NCI-H146 treated with DMSO at 0.1 percent for 48 hours (cell line): ENCODE measurements around the gene ZNF618.

Source experiments
- DNase-seq: peaks from one replicate; lab custom pipeline; 2025; ENCODE audit not compliant: unreplicated experiment; lab: John Stamatoyannopoulos, UW

ZNF618 gene

GRCh38 chr9:113931777-113932176 is 55.7 kb downstream of the ZNF618 start:
- no peak for DNase-seq

DNA sequence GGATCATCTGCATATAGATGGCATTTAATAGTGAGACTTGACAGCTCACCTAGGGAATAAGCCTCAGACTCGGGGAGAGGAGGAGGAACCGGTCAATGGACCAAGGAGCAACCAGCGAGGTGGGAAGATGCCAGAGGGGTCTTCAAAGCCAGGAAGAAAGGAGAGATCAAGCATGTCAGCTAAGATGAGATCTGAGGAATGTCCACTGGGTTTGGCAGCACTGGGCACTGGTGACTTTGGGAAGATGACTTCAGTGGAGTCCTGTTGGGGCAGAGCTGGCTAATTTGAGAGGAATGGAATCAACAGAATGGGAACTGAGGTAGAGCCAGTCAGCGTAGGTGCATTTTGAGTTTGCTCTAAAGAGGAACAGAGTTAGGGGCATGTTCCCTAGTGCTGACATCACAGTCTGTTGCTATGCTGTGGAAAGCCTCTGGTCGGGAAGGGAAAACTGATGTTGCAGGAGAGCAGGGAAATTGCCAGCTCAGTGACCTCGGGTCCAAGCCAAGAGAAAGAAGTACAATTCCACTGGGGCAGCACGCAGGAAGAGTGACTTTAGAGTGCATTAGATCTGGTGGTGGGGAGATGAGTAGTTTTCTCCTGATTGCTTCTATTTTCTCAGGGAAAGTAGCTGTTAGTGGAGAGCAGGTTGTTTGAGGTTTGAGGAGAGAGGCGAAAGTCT is 56.9 kb downstream of the ZNF618 start:
- no peak for DNase-seq

GRCh38 chr9:113933671-113934070 is 57.6 kb downstream of the ZNF618 start:
- no peak for DNase-seq

DNA sequence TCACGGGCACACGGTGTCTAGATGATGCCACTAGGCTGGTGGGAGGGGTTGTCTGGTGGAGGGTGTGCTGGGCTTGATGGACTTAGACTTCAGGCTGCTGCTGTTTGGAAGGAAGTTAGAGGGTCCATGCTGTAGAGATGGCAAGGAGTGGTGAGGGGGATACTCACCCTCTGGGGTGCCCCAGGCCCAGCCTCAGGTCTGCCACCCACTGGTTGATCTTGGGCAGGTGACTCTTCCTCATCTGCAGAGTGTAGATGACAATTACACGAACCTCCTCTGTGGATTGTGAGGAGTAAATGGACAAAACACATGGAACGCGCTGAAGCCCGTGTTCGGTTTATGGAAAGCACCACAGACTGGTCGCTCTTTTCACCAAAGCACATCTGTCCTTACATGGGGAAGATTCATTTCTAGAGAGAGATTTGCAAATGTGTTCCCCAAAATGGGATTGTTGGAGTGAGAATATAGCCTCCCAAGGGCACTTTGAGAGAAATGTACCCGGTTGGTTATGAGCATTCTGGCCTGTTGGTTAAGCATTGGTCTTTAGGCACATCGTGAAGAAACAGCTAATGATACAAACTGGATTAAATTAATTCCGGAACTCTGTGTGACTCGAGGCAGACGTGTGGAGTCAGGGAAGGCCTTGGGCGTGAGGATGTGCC is 58.2 kb downstream of the ZNF618 start:
- DNase-seq = no peak

- no peak for DNase-seq
Observed at GRCh38 chr9:113934829-113935676, 58.9 kb downstream of the ZNF618 start.

- no peak for DNase-seq
Observed at GRCh38 chr9:113935677-113936380, 59.7 kb downstream of the ZNF618 start.

DNA sequence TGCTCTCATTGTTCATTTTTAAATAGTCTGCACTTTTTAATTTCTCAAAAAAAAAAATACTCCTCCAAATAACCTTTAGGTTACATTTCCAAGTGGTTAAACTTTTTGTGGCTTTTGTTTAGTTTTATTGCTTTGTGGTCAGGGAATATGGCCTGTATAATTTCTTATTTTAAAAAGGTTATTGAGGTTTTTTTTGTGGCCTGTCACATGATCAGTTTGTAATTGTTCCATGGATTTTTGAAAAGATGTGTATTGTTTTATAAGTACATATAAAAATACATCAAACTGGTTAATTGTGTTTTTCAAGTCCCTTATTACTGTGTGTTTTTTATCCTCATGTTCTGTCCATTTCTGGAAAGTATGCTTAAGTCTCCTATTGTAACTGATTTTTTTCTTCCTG is 64.0 kb downstream of the ZNF618 start:
- no peak for DNase-seq

DNA sequence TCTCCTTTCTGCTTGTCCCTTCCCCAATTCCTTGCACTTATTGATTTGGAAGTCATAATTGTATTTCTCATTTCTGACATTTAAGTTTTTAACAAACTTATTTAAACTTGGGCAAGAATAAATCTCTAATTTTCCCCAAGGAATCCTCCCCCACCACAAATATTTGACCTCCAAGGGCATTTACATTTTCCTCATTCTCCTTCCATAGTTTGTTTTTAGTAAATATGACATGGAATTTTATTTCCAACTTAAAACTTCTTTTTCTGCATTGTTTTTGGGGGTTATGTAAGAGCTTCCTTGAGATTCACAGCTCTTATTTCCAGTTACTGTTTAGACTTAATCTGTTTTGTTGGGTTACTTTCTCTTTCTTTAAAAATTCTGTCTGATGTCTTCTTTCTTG is 64.9 kb downstream of the ZNF618 start:
- no peak for DNase-seq

GRCh38 chr9:113941526-113941925 is 65.4 kb downstream of the ZNF618 start:
- no peak for DNase-seq

GRCh38 chr9:113943112-113944009 is 67.3 kb downstream of the ZNF618 start:
- no peak for DNase-seq

GRCh38 chr9:113945784-113946183 is 69.7 kb downstream of the ZNF618 start:
- DNase-seq = no peak

GRCh38 chr9:113946496-113947115 is 70.5 kb downstream of the ZNF618 start:
- no peak for DNase-seq

- no peak for DNase-seq
Observed at GRCh38 chr9:113947941-113948340, 71.8 kb downstream of the ZNF618 start.

DNA sequence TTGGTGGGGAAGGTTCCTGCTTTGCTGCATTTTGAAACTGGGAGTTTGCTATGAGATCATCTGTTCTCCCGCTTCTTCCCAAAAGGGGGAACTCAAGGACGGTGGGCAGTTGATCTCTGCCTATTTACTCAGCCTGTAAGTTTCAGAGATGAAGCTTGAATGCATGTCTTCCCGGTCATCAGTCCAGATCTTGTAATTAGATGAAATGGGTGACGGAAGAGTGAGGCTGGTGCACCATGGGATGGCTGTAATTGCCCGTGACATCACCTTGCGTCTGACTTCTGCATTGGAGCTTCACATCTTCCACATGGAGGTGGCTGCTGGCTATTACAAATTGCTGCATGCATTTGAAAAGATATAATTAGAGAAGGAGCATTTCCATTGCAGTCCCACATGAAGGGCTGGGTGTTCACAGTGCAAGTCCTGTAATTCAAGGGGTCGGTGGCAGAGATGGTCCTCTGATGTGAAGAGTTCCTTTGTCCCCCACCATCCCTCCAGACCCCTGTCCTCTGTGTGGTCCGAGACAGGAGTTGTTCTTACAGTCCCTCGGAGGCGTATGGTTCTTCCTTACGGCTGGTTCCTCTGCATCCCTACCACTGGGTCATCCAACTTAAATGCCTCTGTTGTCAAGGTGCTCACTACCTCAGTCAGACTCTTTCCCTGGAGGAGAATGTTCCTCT is 72.9 kb downstream of the ZNF618 start:
- no peak for DNase-seq

DNA sequence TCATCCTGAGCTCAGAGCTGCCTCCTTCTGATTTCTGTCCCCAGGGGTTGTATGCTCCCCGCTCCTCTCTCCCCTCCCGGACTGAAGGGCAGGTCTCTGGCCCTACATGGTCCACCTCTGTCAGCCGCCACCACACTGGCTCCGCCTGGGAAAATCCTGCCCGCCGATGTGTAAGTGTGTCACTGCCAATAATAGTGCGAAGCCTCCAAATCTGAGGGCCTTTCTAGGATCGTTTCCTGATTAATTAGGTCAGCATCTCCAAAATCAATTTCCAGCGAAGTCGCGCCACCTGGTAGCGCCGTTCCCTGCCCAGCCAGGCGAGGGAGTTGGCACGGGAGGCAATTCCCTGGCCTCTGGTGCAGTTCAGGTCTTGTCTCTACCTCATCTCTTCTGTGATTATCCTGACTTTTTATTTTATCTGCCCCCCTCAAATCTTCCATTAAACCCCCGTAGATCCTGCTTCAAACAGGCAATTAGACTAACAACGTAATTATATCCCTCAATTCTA is 73.5 kb downstream of the ZNF618 start:
- DNase-seq = no peak

- no peak for DNase-seq
Observed at GRCh38 chr9:113950195-113951031, 74.3 kb downstream of the ZNF618 start.

- no peak for DNase-seq
Observed at GRCh38 chr9:113951032-113951372, 74.9 kb downstream of the ZNF618 start.

- no peak for DNase-seq
Observed at GRCh38 chr9:113952676-113953075, 76.6 kb downstream of the ZNF618 start.
